Anterior cingulate cortex (tissue), 58 donors: ENCODE data around the gene PAPOLA.

Experiments
- DNase-seq, 58 donors: peaks; one replicate each; lab custom pipeline; 2025; lab: John Stamatoyannopoulos, UW

Gene PAPOLA

DNA sequence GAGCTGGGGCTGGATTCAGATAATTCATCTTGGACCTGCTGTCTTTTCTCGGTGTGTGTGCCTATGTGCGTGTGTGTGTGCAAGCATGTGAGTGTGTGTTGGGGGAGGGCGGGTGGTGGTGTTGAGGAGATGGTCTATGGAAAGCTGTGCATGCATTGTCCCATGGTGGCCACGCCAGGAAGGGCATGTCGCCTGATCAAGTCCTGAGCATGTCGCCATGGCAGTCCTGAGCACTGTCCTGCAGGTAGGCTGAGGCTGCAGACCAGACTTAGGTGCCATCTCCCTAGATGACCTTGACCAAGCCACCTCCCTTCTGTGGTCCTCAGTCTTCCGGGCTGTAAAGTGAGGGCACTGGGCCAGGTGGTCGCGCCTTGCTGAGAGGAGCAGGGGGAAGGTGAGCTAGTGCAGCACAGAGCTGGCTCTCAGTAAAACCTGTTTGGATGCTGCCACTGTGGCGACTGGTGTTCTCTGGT lies 81.4 kb downstream of the PAPOLA start:
- no peak for DNase-seq

- DNase-seq = peak in 9 of 58 donors; percentile 3 to 33 (median 13)
Observed at GRCh38 chr14:96584199-96584906, 82.2 kb downstream of the PAPOLA start.

DNA sequence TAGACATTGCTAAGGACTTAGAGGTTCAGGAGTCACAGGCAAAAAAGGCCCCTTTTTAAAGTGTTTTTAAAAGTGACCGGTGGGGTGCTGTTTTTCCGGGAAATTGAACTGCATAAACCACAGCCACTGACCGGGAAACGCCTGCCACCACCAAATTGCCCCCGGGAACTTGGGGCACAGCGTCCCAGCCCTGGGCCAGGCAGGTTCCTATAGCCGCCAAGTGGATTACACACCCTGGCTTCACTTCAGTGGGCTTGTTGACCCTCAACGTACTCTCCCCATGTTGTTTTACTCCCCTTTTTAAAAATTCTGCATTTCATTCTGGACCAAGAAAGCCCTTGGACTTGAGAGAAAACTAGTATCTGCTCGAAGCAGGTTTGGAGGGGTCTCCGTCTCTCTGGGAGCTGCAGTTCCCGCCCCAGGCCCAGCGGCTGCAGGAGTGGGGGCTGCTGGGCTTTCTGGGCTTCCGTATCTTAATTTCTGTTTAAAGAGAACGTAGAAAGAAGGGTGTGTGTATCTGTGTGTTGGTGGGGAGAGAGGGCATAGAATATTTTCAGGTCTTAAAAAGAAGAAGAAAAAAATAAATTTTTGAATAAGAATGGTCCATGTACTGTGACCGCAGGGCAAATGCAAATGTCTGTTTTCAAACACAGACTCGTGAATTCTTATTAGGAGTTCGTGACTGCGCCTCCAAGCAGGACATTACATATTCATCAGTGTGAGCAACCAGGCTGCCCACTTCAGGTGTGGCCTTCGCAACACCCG lies 82.9 kb downstream of the PAPOLA start:
- DNase-seq = no peak

- DNase-seq = no peak
Observed at GRCh38 chr14:96585672-96586013, 83.5 kb downstream of the PAPOLA start.

DNA sequence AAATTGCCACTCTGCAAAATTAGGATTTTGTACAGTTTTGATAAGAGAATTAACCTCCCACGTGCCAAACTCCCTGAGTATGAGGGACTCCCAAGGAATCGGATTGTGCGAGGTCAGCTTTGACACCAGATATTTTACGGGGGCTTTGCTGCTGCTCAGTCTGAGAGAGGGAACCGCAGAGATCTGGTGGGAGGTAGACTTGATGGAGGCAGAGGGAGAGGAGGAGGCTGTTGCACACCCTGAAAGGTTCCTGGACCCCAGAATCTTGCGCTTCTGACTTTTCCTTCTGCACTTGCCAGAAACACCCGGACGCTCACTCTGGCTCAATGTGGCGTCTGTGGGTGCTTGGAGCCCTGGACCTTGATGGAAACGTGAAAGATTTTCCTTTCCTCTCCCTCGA lies 83.9 kb downstream of the PAPOLA start:
- no peak for DNase-seq

- DNase-seq = no peak
Observed at GRCh38 chr14:96586921-96587822, 85.0 kb downstream of the PAPOLA start.

DNA sequence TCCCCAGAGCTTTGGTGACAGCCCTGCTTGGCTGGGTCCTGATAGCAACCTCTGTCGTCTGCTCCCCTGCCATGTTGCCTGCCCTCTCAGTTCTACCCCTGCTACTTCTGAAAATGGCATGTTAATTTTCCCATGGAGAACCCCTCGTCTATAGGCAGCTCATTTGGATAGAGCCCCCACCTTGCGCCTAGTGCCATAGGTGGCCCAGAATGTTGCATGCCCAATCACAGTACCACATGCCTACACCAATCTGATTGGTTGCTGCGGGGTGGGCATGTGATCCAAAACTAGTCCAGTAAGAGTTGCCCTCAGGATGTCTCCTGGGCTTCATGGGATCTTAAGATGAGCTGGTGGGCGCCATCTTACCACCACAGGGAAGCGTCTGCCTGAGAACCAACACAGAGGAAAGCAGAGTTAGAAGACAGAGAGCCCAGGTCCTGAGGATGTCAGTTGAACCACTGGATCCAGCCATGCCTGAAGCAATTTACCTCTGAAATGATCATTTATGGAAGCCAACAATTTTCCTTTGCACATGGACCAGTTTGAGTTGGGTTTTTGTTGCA lies 85.7 kb downstream of the PAPOLA start:
- no peak for DNase-seq

- no peak for DNase-seq
Observed at GRCh38 chr14:96588410-96589257, 86.5 kb downstream of the PAPOLA start.

DNA sequence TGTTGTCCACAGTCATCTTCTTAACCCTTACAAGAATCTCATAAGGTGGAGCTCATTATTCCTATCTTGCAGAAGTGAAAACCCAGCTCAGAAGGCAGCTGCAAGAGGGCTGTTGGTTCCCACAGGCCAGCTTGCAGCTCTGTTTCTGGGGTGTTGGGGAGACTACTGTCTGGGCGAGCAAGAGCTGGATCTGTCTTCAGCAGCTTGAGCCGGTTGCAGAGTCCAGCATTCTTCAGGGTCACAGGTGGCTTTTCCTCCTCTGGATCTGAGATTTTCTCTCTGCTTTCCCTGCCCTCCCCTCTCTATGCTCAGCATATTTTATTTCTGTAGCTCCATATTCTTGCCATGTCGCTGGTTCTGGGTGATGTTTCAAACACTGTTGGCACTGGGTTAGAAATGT lies 87.4 kb downstream of the PAPOLA start:
- no peak for DNase-seq

DNA sequence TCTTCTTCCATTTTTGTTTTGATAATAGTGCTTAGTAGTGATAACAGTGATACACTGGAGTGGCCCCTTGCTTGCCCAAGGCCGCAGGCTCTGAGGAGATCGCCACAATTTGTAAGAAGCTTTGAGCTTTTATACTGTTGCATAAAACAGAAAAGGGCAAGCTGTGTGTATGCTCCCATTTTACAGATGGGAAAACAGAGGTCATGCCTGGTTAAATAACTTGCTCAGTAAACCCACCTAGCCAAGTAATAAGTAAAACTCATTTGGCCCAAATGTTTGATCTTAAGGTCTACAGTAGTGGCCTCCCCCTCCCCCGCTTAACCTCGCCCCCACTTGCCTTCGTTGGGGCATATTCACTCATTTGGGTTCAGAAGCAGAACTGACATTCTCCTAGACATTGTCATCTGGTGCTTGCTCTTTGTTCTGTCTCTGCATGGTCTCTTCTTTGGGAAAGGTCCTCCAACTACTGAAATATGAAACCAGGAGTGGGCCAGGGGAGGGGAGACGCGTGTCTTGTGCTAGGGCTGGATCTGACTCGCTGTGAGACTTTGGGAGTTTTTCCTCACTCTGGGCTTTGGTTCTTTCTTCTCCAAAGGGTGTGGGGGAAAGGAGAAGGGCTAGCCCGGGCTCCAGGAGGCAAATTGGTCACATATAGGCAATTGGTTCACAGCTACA lies 88.1 kb downstream of the PAPOLA start:
- no peak for DNase-seq

DNA sequence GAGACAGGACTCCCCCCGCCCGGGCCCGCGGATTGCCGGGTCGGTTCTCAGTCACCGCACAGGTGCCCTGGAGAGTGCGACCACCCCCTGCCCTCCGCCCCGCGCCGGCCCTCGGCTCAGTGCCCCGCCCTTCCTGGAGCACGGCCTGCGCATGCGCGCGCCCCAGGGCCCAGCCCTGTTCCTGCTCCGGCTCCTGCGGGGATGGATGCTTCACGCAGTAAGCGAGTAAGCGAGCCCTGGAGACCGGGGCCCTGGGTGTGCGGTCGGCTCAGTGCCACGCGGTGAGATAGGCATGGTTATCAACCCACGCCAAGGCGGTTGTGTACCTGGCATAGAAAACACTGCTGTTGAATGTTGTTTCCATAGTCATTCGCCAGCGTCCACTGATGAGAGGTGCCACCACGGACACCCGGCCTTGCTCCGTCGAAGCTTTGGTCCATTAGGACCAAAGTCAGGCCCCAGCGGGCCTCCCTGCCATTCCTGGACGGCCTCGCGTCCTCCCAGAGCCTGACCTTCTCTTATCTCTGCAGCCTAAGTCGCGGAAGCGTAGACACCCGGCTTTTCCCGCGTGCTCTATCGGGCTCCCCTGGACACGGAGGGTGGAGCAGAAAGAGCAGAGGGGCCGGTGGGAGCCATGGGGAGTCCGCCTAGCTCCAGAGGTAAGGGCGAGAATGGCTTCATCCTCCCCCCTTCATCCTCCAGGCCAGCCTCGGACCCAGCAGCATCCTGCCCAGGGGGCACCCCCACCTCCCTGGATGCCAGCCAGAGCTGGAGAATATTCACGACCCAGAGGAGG lies 90.6 kb downstream of the PAPOLA start:
- peak in 37 of 58 donors; percentile 7 to 55 (median 27) for DNase-seq

GRCh38 chr14:96594961-96595360 lies 92.8 kb downstream of the PAPOLA start:
- no peak for DNase-seq

DNA sequence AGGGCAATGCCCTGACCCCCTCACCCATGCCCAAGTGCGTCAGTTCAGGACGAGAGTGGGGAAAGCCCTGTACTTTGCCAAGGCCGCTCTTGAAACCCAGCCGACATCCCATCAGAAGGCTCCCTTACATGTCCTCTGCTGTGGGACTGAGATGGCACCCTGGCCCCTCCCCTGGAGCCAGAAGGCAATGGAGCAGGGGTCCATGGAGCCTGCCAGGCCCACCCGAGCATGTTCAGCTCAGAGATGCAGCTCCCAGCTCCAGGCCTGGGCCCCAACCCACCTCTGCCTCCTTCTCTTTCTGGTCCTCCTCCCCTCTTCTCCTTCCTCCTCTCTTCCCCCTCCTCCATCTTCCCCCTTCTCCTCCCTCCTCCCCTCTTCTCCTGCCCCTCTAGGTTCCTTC lies 95.5 kb downstream of the PAPOLA start:
- DNase-seq = no peak

GRCh38 chr14:96598332-96598928 lies 96.2 kb downstream of the PAPOLA start:
- DNase-seq = no peak

GRCh38 chr14:96599076-96599475 lies 96.9 kb downstream of the PAPOLA start:
- DNase-seq = no peak

GRCh38 chr14:96602186-96602585 lies 100.0 kb downstream of the PAPOLA start:
- no peak for DNase-seq

GRCh38 chr14:96603350-96604255 lies 101.4 kb downstream of the PAPOLA start:
- DNase-seq = no peak
